Measurements from ENCODE around the gene TPPP. TPM values are rescaled to one million over a fixed set of nuclear protein-coding genes. Genes with fewer than 3 reads are reported as not detected.

The TPPP gene
- total and polyA plus RNA-seq, 2 donors, result 0.24 to 0.64 TPM

- DNase-seq (ENCODE audit: low read depth in 6 of 9, low spot score in 9 of 9), result no peak
- H3K27me3 ChIP-seq (ENCODE audit: control insufficient read depth in 2 of 2, insufficient read depth in 1 of 2, low read length in 1 of 2), result no peaks in the 10 kb centered on the region
- H3K27ac ChIP-seq (ENCODE audit: low read depth in 1 of 2, low read length in 1 of 2), result no peak overlapping the region
- peaks cover 31 to 47% of the 10 kb centered on the region in 2 donors for H3K36me3 ChIP-seq (ENCODE audit: control insufficient read depth in 2 of 2, insufficient read depth in 2 of 2, low read length in 1 of 2)
- H3K4me3 ChIP-seq (ENCODE audit: low read length in 2 of 2), result no peak overlapping the region
- no peaks in the 10 kb centered on the region for H3K9me3 ChIP-seq (ENCODE audit: control insufficient read depth in 2 of 2, insufficient read depth in 1 of 2, low read length in 1 of 2)
- H3K4me1 ChIP-seq (ENCODE audit: control insufficient read depth in 2 of 2, insufficient read depth in 2 of 2, low read length in 2 of 2), result no peaks in the 10 kb centered on the region
- 97% methylated on average over 20 of the region's 20 CpGs for WGBS
These were observed 73.0 kb downstream of the TPPP start for GRCh38 chr5:620152-620551.

GRCh38 chr5:619444-619843 is 73.7 kb downstream of the TPPP start:
- Histone ChIP-seq H3K4me1 (ENCODE audit: control insufficient read depth in 2 of 2, insufficient read depth in 2 of 2, low read length in 2 of 2) (no peaks in the 10 kb centered on the region), H3K27me3 (ENCODE audit: control insufficient read depth in 2 of 2, insufficient read depth in 1 of 2, low read length in 1 of 2) (no peaks in the 10 kb centered on the region), H3K4me3 (ENCODE audit: low read length in 2 of 2) (no peak overlapping the region), H3K27ac (ENCODE audit: low read depth in 1 of 2, low read length in 1 of 2) (no peak overlapping the region), H3K36me3 (ENCODE audit: control insufficient read depth in 2 of 2, insufficient read depth in 2 of 2, low read length in 1 of 2) (peaks cover 31 to 40% of the 10 kb centered on the region in 2 donors), H3K9me3 (ENCODE audit: control insufficient read depth in 2 of 2, insufficient read depth in 1 of 2, low read length in 1 of 2) (no peaks in the 10 kb centered on the region)
- DNase-seq (ENCODE audit: low read depth in 6 of 9, low spot score in 9 of 9), result no peak
- 97% methylated on average over 16 of the region's 16 CpGs for WGBS

GRCh38 chr5:618450-618849 is 74.7 kb downstream of the TPPP start:
- no peak for DNase-seq (ENCODE audit: low read depth in 6 of 9, low spot score in 9 of 9)
- WGBS, result over 99% methylated on average over 5 of the region's 5 CpGs
- H3K9me3 ChIP-seq (ENCODE audit: control insufficient read depth in 2 of 2, insufficient read depth in 1 of 2, low read length in 1 of 2), result no peaks in the 10 kb centered on the region
- peaks cover 31 to 39% of the 10 kb centered on the region in 2 donors for H3K36me3 ChIP-seq (ENCODE audit: control insufficient read depth in 2 of 2, insufficient read depth in 2 of 2, low read length in 1 of 2)
- no peak overlapping the region for H3K27ac ChIP-seq (ENCODE audit: low read depth in 1 of 2, low read length in 1 of 2)
- H3K4me3 ChIP-seq (ENCODE audit: low read length in 2 of 2), result no peak overlapping the region
- H3K27me3 ChIP-seq (ENCODE audit: control insufficient read depth in 2 of 2, insufficient read depth in 1 of 2, low read length in 1 of 2), result no peaks in the 10 kb centered on the region
- no peaks in the 10 kb centered on the region for H3K4me1 ChIP-seq (ENCODE audit: control insufficient read depth in 2 of 2, insufficient read depth in 2 of 2, low read length in 2 of 2)

- H3K27me3 ChIP-seq (ENCODE audit: control insufficient read depth in 2 of 2, insufficient read depth in 1 of 2, low read length in 1 of 2), result no peaks in the 10 kb centered on the region
- DNase-seq (ENCODE audit: low read depth in 6 of 9, low spot score in 9 of 9), result no peak
- peaks cover 0 to 3% of the 10 kb centered on the region in 2 donors for H3K9me3 ChIP-seq (ENCODE audit: control insufficient read depth in 2 of 2, insufficient read depth in 1 of 2, low read length in 1 of 2)
- peaks cover 31 to 39% of the 10 kb centered on the region in 2 donors for H3K36me3 ChIP-seq (ENCODE audit: control insufficient read depth in 2 of 2, insufficient read depth in 2 of 2, low read length in 1 of 2)
- no peak overlapping the region for H3K27ac ChIP-seq (ENCODE audit: low read depth in 1 of 2, low read length in 1 of 2)
- H3K4me3 ChIP-seq (ENCODE audit: low read length in 2 of 2), result no peak overlapping the region
- WGBS, result 98% methylated on average over 12 of the region's 12 CpGs
- H3K4me1 ChIP-seq (ENCODE audit: control insufficient read depth in 2 of 2, insufficient read depth in 2 of 2, low read length in 2 of 2), result peaks cover 0 to 2% of the 10 kb centered on the region in 2 donors
These were observed 75.3 kb downstream of the TPPP start for GRCh38 chr5:617896-618295.

GRCh38 chr5:616484-617039 is 76.6 kb downstream of the TPPP start:
- no peak for DNase-seq (ENCODE audit: low read depth in 6 of 9, low spot score in 9 of 9)
- Histone ChIP-seq H3K4me3 (ENCODE audit: low read length in 2 of 2) (no peak overlapping the region), H3K27ac (ENCODE audit: low read depth in 1 of 2, low read length in 1 of 2) (no peak overlapping the region), H3K9me3 (ENCODE audit: control insufficient read depth in 2 of 2, insufficient read depth in 1 of 2, low read length in 1 of 2) (peaks cover 0 to 7% of the 10 kb centered on the region in 2 donors), H3K4me1 (ENCODE audit: control insufficient read depth in 2 of 2, insufficient read depth in 2 of 2, low read length in 2 of 2) (peaks cover 3 to 6% of the 10 kb centered on the region in 2 donors), H3K27me3 (ENCODE audit: control insufficient read depth in 2 of 2, insufficient read depth in 1 of 2, low read length in 1 of 2) (no peaks in the 10 kb centered on the region), H3K36me3 (ENCODE audit: control insufficient read depth in 2 of 2, insufficient read depth in 2 of 2, low read length in 1 of 2) (peaks cover 28 to 31% of the 10 kb centered on the region in 2 donors)
- WGBS, result 84% methylated on average over 13 of the region's 13 CpGs

- peak in 3 of 9 donors; percentile 7 to 34 (median 11) for DNase-seq (ENCODE audit: low read depth in 6 of 9, low spot score in 9 of 9)
- peak overlapping the region; percentile 55 to 87 for H3K4me3 ChIP-seq (ENCODE audit: low read length in 2 of 2)
- WGBS, result 15% methylated on average over 49 of the region's 49 CpGs
These were observed 80.4 kb downstream of the TPPP start for GRCh38 chr5:612498-613424.

GRCh38 chr5:611731-612486 is 81.2 kb downstream of the TPPP start, which contains the start of gene CEP72:
TSS of gene CEP72 (plus strand) at chr5:612340. CDS start at chr5:612362, 22 bp downstream.
- H3K27ac ChIP-seq (ENCODE audit: low read depth in 1 of 2, low read length in 1 of 2), result no peak within 1 kb of the TSS
- under 1% methylated on average over 72 of the region's 72 CpGs for WGBS
- peak; percentile 34 to 90 (median 79) for DNase-seq (ENCODE audit: low read depth in 6 of 9, low spot score in 9 of 9)
- peak within 1 kb of the TSS; percentile 65 to 87 for H3K4me3 ChIP-seq (ENCODE audit: low read length in 2 of 2)
- peaks cover 0 to 4% of the 10 kb centered on the region in 2 donors for H3K36me3 ChIP-seq (ENCODE audit: control insufficient read depth in 2 of 2, insufficient read depth in 2 of 2, low read length in 1 of 2)
- peaks cover 12 to 15% of the 10 kb centered on the region in 2 donors for H3K4me1 ChIP-seq (ENCODE audit: control insufficient read depth in 2 of 2, insufficient read depth in 2 of 2, low read length in 2 of 2)
- H3K27me3 ChIP-seq (ENCODE audit: control insufficient read depth in 2 of 2, insufficient read depth in 1 of 2, low read length in 1 of 2), result peaks cover 0 to 5% of the 10 kb centered on the region in 2 donors
- H3K9me3 ChIP-seq (ENCODE audit: control insufficient read depth in 2 of 2, insufficient read depth in 1 of 2, low read length in 1 of 2), result peaks cover 0 to 7% of the 10 kb centered on the region in 2 donors

More at GRCh38 chr5:612498-613424, 80.4 kb downstream of the TPPP start:
- peaks cover 0 to 2% of the 10 kb centered on the region in 2 donors for H3K27me3 ChIP-seq (ENCODE audit: control insufficient read depth in 2 of 2, insufficient read depth in 1 of 2, low read length in 1 of 2)
- H3K9me3 ChIP-seq (ENCODE audit: control insufficient read depth in 2 of 2, insufficient read depth in 1 of 2, low read length in 1 of 2), result peaks cover 0 to 7% of the 10 kb centered on the region in 2 donors
- H3K27ac ChIP-seq (ENCODE audit: low read depth in 1 of 2, low read length in 1 of 2), result no peak overlapping the region
- H3K36me3 ChIP-seq (ENCODE audit: control insufficient read depth in 2 of 2, insufficient read depth in 2 of 2, low read length in 1 of 2), result peaks cover 3 to 4% of the 10 kb centered on the region in 2 donors
- H3K4me1 ChIP-seq (ENCODE audit: control insufficient read depth in 2 of 2, insufficient read depth in 2 of 2, low read length in 2 of 2), result peaks cover 9 to 11% of the 10 kb centered on the region in 2 donors

- Histone ChIP-seq H3K27ac (ENCODE audit: low read depth in 1 of 2, low read length in 1 of 2) (no peak overlapping the region), H3K4me3 (ENCODE audit: low read length in 2 of 2) (peak overlapping the region; percentile 65 to 87)
These were observed 82.1 kb downstream of the TPPP start for GRCh38 chr5:610744-611730.

More at GRCh38 chr5:610744-611730, 82.1 kb downstream of the TPPP start:
- H3K4me1 ChIP-seq (ENCODE audit: control insufficient read depth in 2 of 2, insufficient read depth in 2 of 2, low read length in 2 of 2), result peaks cover 12 to 15% of the 10 kb centered on the region in 2 donors
- H3K36me3 ChIP-seq (ENCODE audit: control insufficient read depth in 2 of 2, insufficient read depth in 2 of 2, low read length in 1 of 2), result no peaks in the 10 kb centered on the region
- WGBS, result 60% methylated on average over 11 of the region's 11 CpGs
- H3K27me3 ChIP-seq (ENCODE audit: control insufficient read depth in 2 of 2, insufficient read depth in 1 of 2, low read length in 1 of 2), result peaks cover 0 to 5% of the 10 kb centered on the region in 2 donors
- DNase-seq (ENCODE audit: low read depth in 6 of 9, low spot score in 9 of 9), result no peak
- H3K9me3 ChIP-seq (ENCODE audit: control insufficient read depth in 2 of 2, insufficient read depth in 1 of 2, low read length in 1 of 2), result peaks cover 0 to 7% of the 10 kb centered on the region in 2 donors
